Breast epithelium (tissue), 3 donors: ENCODE results near the gene FMN1.

Source experiments
- POLR2A ChIP-seq: fragments of 450-650 bp; IDR thresholded peaks from one replicate; pipeline ENCODE4 v1.6.1; 2016; ENCODE audit warnings: antibody characterized with exemption, mild to moderate bottlenecking, moderate library complexity
- POLR2AphosphoS5 ChIP-seq, 3 donors: sonication (generic); formaldehyde crosslinking; IDR thresholded peaks; one replicate each; pipeline ENCODE4 v1.6.1; 2017; ENCODE audit warnings: antibody characterized with exemption in 3 of 3
- TF ChIP-seq, protein P1 (sequence below), 3 donors: fragments of 450-650 bp; IDR thresholded peaks; one replicate each; pipeline ENCODE4 v1.5.1; 2016 to 2017; ENCODE audit warnings: antibody characterized with exemption in 3 of 3, mild to moderate bottlenecking in 3 of 3, moderate library complexity in 3 of 3

DNA sequence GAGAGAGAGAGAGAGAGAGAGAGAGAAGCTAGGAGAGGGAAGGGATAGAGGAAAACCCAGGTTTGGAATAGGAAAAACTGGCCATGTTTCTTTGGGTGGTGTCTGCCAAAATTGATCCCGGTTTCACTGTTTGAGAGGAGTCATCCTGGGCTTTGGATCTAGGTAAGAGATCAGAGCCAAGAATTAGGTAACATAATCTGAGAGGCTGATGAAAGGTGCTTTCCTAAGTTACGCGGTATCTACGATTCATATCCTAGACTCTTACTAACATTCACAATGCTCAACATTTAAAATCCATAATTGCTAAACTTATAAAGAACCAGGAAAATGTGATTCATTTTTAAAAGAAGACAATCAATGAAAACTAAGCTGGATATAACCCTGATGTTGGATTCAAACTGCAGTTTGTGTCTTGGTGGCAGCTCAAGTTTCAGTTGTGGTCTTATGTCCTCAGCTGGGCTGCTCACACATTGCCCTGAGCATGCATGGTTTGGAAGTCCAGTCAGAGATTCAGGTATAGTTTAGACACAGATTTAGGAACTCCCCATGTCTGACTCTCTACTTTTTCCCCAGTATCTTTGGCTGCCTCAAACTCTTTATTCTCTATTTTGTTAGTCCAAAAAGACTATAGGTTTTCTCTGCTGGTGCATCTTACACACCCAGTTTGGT, 42.5 kb upstream of the FMN1 start:
- TF ChIP-seq, protein P1, sequence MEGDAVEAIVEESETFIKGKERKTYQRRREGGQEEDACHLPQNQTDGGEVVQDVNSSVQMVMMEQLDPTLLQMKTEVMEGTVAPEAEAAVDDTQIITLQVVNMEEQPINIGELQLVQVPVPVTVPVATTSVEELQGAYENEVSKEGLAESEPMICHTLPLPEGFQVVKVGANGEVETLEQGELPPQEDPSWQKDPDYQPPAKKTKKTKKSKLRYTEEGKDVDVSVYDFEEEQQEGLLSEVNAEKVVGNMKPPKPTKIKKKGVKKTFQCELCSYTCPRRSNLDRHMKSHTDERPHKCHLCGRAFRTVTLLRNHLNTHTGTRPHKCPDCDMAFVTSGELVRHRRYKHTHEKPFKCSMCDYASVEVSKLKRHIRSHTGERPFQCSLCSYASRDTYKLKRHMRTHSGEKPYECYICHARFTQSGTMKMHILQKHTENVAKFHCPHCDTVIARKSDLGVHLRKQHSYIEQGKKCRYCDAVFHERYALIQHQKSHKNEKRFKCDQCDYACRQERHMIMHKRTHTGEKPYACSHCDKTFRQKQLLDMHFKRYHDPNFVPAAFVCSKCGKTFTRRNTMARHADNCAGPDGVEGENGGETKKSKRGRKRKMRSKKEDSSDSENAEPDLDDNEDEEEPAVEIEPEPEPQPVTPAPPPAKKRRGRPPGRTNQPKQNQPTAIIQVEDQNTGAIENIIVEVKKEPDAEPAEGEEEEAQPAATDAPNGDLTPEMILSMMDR (IDR thresholded peaks at IDR 0.05): no peak
- TF ChIP-seq POLR2A (no peak), POLR2AphosphoS5 (IDR thresholded peaks at IDR 0.05) (no peak)
